HG03060 (cell line): ENCODE measurements around the gene ABCA2.

Source experiments
- ATAC-seq: cut with Tn5 transposase; IDR thresholded peaks from one replicate; pipeline ENCODE4 v1.9.1; 2021; ENCODE audit warnings: low read depth, moderate number of reproducible peaks; ENCODE audit not compliant: unreplicated experiment

ABCA2 gene

DNA sequence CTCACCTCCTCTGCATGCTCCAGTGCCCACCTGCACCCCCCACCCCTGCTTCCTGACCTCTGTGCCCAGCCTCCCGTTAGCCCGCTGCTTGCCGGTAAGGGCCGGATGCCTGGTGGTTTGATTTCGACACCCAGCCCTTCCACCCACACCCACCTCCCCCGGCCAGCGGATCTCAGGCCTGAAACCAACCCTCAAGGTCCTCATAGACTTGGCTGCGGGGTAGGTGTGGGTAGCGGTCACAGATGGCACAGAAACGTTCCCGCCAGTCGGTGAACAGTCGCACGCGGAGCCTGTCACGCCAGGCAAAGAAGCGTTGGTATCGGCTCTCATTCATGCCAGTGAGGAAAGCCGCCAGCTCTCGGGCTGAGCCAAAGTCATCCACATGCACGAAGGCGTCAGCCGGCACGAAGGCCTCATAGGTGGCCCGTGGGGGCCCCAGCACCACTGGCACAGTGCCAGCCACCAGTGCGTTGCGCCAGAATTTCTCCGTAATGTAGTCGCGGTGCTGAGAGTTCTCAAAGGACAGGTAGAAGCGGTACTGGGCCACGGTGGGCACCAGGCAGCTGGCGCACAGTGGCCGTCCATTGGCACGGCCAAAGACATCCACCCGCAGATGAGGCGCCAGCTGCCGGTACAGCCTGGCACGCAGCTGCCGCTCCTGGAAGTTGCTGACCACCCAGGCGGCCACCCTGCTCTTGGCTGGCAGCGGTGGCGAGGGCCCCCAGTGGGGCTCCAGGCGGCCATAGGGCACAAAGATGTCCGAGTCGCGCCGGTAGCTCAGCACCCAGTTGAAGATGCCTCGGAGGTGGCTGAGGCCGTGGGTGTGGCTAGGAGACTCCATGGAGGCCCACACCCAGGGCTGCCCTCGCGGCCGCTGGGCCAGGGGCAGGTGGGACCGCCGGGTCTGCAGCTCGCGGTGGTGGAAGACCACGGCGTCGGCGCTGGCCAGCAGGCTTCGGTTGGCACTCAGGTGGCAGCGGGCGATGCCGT is 2.8 kb upstream of the ABCA2 start:
- no peak for ATAC-seq

DNA sequence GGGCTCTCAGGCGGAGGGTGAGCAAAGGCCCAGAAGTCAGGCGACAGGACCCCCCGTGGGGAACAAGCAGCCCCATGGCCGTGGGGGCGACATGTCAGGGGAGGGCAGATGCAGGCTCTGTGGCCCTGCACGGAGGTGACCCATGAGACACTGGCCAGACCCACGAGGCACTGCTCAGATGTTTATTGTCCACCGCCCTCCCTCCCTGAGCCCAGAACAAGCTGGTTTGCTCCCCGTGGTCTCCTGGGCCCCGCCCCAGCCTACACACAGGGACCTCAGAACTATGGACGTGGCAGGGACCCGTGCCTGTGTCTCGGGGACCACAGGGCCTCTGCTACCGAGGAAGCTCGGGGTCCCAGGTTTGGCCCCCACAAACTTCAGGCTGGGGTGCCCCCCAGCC is 2.0 kb upstream of the ABCA2 start:
- no peak for ATAC-seq

DNA sequence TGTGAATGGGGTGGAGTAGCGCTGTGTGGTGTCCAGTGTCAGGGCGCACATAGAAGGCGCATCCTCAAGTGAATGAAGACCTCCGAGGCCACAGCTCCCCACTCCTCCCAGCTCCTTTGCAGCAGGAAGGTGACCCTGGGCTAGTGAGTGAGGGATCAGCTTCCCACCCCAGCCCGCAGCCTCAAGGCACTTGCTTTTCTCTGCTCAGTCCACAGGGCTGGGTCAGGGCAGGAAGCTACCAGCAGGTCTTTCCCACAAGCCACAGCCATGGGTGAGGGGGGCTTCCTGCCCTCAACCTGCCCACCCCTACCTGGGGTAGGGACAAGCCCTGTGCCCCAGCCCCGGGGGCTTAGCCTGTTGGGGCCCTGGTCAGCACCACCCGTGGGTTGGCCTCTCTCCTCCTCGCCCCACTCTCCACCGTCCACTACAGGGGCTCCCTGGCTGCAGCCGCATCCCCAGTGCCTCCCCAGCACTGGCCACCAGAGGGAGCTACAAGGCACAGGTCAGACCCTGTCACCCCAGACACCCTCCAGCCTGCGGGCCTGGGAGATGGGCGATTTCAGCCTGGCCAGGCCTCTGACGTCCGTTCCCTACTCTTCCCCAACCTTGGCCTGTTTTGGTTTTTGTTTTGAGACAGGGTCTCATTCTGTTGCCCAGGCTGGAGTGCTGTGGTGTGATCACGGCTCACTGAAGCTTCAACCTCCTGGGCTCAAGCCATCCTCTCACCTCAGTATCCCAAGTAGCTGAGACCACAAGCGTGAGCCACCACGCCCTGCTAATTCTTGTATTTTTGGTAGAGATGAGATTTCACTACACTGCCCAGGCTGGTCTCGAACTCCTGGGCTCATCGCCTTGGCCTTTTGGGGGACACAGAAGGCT is 1.3 kb upstream of the ABCA2 start:
- no peak for ATAC-seq

DNA sequence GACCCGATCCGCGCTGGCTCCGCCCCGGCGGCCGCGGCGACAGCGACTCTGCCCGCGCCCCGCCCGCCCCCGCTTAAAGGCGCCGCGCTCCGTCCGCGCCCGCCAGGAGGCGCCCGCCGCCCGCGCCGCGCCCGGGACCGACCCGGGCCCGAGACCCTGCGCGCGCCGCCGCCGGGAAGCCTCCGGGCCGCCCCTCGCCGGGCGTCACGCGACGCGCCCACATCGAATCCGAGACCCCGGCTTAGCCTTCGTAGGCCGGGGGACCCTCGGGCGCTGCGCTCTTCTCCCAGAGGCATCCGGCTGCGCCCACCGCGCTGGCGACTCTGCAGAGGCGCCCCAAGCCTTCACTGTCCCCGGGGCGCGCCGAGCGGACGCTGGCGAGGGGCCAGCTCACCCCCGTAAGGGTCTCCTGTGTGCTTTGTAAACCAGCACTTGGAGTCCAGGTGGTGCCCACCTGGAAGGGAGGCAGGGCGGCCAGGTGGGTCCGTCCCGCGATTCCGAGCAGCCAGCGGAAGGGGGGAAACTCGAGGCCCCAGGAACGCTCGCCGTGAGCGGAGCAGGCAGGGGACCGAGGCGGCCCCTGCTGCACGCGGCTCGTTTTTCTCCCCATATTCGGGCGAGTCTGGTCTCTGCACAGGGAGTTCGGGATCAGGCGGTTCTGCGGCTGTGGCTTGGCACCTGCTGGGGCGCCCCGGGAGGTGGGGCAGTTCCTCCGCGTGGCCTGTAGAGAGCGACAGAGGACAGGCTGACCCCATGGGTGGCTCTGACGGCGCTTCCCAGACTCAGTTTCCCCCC is 423 bp upstream of the ABCA2 start:
- ATAC-seq: no peak

DNA sequence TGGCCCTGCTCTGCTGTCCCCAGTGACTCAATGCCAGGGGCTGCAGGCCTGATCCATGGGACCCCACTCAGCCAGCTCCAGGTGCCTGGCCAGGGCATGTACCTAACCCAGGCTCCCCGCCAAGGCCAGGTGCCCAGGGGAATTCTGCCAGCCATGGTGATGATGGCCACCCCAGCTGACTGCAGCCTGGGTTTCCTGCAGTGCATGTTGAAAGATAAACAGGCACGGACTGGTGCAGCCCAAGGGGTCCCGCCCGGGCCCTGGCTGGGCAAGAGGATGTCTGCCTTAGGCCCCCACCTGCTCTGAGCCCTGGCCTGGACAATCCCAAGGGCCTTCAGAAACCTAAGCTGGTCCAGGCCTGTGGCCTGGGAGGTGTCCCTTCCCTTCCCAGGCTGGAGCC is 1.2 kb downstream of the ABCA2 start:
- no peak for ATAC-seq

DNA sequence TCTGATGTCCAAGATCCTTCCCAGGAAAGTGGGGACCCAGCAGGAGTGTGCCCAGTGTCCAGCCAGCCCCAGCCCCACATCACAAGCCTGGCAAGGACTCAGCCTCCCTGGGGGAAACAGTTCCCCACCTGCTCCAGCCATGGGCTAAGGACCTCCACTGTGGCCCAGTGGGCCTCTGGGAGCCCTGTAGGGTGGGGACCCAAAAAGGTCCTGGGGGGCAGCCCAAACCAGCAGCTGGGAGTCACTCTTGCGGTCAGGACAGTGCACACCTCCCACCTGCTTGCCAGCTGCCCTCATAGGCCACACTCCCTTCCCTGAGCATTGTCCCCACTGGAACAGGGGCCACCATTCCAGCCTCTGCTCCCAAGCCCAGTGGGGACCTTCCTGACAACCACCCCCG is 1.7 kb downstream of the ABCA2 start:
- no peak for ATAC-seq

DNA sequence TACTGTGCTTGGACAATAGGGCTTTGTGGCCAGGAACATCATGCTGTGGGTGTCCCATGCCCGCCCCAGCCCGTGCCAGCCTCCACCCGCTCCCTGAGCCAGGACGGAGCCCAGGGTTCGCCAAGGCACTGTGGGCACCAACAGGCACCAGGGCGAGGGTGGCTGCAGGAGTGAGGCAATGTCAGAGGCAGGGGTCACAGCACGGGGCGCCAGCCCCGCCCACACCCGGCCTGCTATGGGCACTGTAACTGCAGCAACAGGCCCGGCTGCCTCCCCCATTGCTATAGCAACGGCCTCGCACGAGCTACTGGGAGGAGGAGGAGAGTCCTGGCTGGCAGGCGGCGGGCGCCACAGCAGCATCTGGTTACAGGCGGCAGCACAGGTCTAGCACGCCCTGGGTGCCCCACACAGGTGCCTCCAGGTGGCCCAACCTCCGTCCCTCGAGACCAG is 2.5 kb downstream of the ABCA2 start:
- no peak for ATAC-seq

DNA sequence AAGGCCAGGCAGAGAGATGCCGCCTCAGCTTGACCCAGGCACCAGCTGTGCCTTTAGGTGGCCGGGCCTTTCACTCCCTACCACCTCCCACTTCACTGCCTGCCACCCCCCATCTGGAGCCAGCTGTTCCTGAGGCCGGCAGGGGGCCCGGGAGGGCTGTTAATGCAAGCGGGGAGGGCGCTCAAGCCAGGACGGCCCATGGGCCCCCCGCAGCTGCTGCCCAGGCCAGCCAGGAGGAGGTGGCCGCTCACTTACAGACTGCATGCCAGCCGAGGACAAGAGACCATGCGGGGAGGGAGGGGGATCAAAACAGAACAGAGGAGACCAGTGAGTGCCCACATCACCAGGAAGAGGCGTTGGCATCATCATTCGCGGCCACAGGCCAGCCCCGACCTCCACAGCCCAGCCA is 4.5 kb downstream of the ABCA2 start:
- no peak for ATAC-seq

DNA sequence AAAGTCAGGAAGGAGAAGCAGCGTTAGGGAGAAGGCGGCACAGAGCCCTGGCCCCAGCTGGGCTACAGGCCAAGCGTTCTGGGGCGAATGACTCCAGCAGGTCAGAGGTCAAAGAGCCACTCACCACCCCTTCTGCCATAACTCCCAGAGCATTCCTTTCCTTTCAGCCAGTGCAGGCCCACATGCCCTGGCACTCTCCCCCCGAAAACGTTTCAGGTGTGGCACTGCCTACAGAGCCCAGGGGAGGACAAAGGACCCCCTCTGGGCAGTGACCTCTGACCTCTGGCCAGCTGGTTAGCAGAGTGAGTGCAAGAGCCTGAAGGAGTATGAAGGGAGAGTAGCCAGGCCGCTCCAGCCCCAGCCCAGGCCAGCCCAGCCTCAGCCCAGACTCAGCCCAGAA is 4.9 kb downstream of the ABCA2 start:
- ATAC-seq: no peak

DNA sequence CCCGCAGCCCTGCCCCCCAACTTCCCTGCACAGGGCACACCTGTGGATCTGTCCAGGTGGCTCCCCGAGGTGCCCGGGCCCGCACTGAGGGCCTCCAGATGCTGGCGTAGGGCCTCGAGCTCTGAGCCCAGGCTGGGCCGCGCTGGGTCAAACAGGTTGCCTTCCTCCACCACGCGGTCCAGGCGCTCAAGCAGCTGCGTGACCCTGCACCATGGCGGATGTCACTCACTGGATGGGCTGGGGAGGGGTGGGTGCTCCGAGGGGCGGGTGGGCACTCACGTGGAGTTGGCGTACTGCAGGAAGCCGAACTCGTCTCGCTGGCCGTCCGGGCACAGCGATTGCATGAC is 5.4 kb downstream of the ABCA2 start:
- ATAC-seq: no peak

DNA sequence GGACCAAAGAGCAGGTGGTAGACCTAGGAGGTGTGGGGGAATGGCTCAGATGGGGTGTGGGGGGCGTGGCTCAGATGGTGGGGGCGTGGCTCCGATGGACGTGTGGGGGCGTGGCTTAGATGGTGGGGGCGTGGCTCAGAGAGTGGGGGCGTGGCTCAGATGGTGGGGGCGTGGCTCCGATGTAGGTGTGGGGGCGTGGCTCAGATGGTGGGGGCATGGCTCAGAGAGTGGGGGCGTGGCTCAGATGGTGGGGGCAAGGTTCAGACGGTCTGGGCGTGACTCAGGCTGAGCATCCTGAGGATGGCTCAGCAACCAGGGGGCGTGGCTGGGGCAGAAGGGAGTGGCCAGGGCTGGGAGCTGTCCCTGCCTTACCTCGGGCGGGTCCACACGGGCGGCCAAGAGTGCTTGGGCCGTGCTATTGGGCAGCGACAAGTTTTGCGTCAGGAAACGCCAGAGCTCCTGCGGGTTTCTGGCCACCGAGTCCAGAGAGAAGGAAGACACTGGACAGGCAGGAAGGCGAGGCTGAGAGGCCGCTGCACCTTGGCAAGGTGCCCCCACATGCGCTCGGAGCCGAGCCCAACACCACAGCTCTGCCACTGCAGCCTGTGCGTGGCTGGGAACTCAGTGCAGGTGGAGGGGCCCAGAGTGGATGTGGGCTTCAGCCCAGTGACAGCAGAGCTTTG is 5.9 kb downstream of the ABCA2 start:
- ATAC-seq: no peak

DNA sequence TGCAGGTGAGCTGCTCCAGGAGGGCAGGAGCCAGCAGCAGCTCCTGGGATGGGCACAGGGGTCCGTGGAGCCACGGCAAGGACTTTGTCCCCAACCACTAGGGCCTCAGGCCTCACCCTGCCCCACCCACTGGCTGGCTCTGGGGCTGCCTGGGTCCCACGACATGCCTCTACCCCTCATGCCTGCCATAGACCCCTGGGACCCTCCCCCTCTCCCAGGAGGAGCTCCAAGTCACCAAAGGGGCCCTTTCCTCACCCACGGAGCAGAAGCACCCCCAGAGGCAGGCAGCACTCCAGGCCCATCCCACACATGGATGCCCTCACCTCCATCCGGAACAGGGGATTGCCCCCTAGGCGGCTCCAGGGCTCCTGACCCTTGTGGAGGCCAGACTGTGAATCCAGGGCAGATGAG is 6.5 kb downstream of the ABCA2 start:
- no peak for ATAC-seq

DNA sequence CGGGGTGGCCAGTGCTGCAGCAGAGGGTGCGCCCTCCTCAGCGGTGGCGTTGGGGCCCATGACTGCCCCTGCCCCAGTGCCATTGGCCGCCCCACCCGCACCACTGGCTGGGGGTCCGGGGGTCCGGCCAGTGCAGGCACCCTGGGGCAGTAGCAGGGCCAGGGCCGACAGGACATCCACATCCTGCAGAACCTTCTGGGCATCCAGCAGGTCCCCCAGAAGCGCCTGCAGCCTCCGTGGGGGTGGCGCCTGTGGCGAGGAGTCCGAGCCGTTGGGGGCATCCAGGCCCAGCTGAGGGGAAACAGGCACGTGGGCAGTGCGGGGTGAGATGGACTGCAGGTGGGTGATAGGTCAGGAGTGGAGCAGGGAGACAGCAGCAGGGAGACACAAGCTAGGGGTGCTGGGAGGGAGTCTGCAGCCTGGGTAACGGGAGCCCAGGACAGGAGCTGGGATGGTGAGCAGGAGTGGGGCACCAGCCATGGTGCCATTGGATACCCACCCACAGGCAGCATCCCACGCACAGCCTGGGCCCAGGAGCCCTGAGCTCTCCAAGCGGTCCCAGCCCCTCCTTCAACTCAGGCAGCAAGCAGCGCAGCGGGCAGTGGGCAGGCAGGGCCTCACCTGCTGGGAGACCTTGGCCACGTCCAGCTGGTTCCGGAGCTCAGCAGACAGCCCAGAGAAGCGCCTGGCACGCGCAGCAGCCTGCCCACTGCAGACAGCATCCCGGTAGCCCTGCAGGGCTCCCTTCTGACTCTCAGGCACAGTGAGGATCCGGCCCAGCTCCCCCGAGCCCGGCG is 7.1 kb downstream of the ABCA2 start:
- no peak for ATAC-seq

DNA sequence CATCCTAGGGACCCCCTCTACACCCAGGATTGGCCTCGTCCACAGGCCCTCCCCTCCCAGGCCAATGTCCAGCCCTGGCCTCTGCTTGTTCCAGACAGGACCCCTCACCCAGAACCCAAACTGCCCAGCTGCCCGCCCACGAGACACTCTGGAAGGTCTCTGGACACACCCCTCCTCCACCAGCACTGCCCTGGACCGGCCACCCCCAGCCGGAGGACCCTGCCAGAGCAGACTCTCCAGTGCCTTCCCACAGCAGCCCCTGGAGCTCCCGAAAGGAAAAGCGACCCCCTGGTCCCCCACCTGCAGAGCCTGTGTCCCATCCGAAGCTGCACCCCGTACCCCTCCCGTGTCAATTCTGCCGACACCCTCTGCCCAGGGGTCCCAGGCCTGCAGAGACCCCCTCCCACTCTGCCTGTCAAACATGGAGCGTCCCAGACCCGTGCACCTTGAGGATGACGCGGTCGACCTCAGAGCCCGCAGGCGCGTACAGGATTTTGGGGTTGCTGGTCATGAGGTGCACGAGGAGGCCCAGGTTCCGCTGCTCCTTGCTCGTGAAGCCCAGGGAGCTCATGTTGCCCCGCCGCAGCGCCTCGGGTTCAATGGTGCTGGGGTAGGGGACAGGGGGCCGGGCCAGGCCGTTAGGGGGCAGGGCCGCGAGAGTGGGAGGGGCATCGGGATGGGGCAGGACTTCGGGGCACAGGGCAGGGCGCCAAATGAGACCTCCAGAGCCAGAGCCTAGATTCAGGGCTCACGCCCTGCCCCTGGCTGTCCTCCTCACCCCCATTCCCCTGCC is 8.0 kb downstream of the ABCA2 start:
- no peak for ATAC-seq

DNA sequence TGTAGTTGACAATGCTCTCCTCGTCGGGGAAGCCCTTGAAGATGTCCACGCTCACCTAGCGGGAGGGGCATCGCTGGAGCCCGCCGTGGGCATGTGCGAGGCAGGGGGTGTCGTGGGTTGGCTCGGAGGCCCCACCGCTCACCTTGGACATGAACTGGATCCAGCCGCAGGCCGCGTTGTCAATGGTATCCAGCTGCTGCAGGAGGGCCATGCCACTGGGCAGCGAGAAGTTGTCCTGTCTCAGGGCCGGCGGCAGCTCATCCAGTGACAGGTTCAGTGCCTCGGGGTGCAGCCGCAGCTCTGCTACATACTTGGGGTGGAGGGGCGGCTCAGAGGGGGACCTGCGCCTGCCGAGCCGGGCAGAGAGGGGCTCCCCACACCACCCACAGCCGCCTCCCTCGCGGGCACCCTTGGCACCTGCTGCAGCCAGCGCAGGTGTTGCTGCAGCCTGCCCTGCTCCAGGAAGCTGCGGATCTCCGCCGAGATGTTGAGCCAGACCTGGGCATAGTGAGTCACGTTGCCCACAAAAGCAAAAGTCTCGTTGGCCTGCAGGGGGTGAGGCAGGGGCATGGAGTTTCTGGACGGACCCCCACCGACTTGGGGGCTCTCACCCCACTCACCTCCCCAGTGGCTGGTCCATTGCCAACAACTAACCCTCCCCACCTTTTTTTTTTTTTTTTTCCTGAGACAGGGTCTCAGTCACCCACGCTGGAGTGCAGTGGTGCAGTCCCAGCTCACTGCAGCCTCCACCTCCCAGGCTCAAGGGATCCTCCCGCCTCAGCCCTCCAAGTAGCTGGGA is 9.1 kb downstream of the ABCA2 start:
- no peak for ATAC-seq

DNA sequence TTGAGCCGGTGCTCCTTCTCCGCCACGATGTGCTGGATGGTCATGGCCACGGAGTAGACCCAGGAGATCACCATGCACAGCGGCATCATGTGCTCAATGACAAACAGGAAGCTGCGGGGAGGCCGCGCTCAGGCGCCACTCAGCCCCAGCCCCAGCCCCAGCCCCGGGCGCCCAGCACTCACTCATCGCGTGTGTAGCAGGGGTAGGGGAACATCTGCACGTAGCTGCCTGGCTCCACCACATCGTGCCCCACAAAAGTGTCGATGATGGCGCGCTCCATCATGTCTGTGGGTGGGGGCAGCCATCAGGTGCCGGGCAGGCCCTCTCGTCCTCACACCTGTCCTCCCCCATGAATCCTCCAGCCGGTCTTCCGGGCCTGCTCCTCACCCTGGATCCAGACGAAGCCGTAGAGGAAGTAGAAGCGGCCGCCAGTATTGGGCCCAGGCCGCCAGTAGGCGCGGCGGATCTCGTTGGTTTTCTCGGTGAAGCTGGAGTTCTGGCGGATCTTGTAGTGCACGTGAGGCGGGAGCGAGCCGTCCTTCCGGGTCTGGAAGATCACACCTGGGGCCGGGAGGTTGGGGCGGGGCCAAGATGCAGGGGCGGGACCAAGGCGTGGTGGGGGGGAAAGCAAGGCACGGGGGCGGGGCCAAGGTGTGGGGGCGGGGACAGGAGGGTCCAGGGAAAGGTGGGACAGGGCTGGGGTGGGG is 10.1 kb downstream of the ABCA2 start:
- ATAC-seq: no peak

DNA sequence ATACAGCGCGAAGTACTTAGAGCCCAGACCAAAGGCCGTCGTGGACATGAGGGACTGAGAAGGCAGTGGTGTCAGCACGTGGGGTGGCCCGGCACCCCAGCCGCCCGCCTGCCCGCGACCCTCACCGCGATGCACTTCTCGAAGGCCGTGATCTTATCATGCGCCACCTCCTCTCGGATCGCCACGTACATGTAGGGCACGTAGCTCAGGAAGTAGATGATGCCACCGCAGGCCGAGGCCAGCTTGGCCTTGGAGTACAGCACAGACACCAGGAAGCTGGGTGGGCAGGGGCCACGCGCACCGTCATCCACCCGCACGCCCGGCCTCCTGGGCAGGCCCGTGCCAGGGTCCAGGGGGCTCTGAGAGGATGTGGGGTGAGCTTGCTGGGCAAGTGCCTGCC is 11.0 kb downstream of the ABCA2 start:
- no peak for ATAC-seq
